Cardiac muscle cell (in vitro differentiated cells and primary cell): ENCODE results near the gene LPCAT3. TPM values are rescaled to one million over a fixed set of nuclear protein-coding genes. Genes with fewer than 3 reads are reported as not detected.
A peak's percentile ranks its signal among the peaks of the same experiment; 100 is the strongest.

Experiments
- DNase-seq, 2 donors: peaks; one replicate each; pipeline versions ENCODE4 v3.0.0 to v3.0.0-alpha.2; 2010 to 2017; ENCODE audit warnings: low read depth in 1 of 2, low spot score in 1 of 2
- H3K27ac ChIP-seq: fragments of 200-600 bp; sonication (generic); 2 replicates; pipeline ENCODE4 v1.5.1; 2016
- H3K27me3 ChIP-seq: fragments of 200-600 bp; sonication (generic); 2 replicates; pipeline ENCODE4 v1.6.0; 2016; ENCODE audit warnings: control low read depth
- H3K36me3 ChIP-seq: fragments of 200-600 bp; sonication (generic); 2 replicates; pipeline ENCODE4 v1.5.1; 2016; ENCODE audit warnings: control low read depth
- H3K4me1 ChIP-seq: fragments of 200-600 bp; sonication (generic); 2 replicates; pipeline ENCODE4 v1.8.1; 2017; ENCODE audit warnings: low read depth, mild to moderate bottlenecking, mixed run types
- H3K4me3 ChIP-seq: fragments of 200-600 bp; sonication (generic); 2 replicates; pipeline ENCODE4 v1.5.1; 2016; ENCODE audit warnings: mild to moderate bottlenecking
- H3K9me3 ChIP-seq: fragments of 200-600 bp; sonication (generic); 2 replicates; pipeline ENCODE4 v1.5.1; 2017; ENCODE audit warnings: low read depth, mild to moderate bottlenecking, control low read depth
- CTCF ChIP-seq: IDR thresholded peaks from 2 replicates; pipeline ENCODE4 v1.5.1; 2012; ENCODE audit warnings: low read depth, mild to moderate bottlenecking, low read length
- polyA plus RNA-seq: library from polyadenylated mRNA; unstranded; fragments of >200 nt; fragmentation: Nextera tagmentation; extraction: Ambion mirVana; gene quantifications from 2 replicates; pipeline ENCODE4 v1.2.1, GENCODE V29; 2016
- total RNA-seq: library from RNA; depleted of rRNA; stranded (reverse); fragments of >200 nt; gene quantifications from 2 replicates; pipeline ENCODE4 v1.2.3, GENCODE V29; 2016

LPCAT3 gene
- total and polyA plus RNA-seq, 2 experiments from 2014 or later = 12.0 to 37.8 TPM

- Histone ChIP-seq H3K9me3 (no peaks in the 10 kb centered on the region), H3K4me1 (peaks cover 8% of the 10 kb centered on the region), H3K4me3 (no peak overlapping the region), H3K27me3 (no peaks in the 10 kb centered on the region), H3K36me3 (peaks cover 16% of the 10 kb centered on the region), H3K27ac (peak overlapping the region; percentile 96)
- no peak for TF ChIP-seq CTCF
- DNase-seq = no peak
Observed at GRCh38 chr12:6936194-6936635, 82.1 kb downstream of the LPCAT3 start.

DNA sequence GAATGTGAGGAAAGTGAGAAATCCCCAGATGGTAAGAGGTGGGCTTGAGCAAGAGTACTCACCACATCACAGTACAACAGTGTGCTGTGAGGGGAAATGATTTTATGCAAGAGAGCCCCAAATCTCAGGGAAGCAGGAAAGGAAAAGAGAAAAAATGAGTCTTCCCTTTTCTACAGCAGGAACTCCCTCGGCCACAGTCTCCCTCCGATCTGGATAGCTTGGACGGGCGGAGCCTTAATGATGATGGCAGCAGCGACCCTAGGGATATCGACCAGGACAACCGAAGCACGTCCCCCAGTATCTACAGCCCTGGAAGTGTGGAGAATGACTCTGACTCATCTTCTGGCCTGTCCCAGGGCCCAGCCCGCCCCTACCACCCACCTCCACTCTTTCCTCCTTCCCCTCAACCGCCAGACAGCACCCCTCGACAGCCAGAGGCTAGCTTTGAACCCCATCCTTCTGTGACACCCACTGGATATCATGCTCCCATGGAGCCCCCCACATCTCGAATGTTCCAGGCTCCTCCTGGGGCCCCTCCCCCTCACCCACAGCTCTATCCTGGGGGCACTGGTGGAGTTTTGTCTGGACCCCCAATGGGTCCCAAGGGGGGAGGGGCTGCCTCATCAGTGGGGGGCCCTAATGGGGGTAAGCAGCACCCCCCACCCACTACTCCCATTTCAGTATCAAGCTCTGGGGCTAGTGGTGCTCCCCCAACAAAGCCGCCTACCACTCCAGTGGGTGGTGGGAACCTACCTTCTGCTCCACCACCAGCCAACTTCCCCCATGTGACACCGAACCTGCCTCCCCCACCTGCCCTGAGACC lies 82.7 kb downstream of the LPCAT3 start:
- Histone ChIP-seq H3K4me3 (no peak overlapping the region), H3K9me3 (no peaks in the 10 kb centered on the region), H3K36me3 (peaks cover 16% of the 10 kb centered on the region), H3K27ac (no peak overlapping the region), H3K4me1 (peaks cover 8% of the 10 kb centered on the region), H3K27me3 (no peaks in the 10 kb centered on the region)
- TF ChIP-seq CTCF = no peak
- DNase-seq = peak in 1 of 2 donors; percentile 51

DNA sequence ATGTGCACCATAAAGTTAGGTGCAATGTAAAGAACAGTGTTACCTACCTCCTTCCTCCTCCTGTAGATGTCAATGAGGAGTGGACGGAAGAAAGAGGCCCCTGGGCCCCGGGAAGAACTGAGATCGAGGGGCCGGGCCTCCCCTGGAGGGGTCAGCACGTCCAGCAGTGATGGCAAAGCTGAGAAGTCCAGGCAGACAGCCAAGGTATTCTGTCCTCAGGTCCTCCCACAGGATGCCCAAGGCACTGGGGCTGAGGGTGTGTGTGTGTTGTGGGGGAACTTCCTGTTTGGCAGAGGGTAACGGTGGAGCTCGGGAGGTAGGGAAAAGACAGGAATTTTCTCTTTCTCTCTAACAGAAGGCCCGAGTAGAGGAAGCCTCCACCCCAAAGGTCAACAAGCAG lies 84.2 kb downstream of the LPCAT3 start:
- Histone ChIP-seq H3K9me3 (no peaks in the 10 kb centered on the region), H3K27ac (peak overlapping the region; percentile 45), H3K36me3 (peaks cover 16% of the 10 kb centered on the region), H3K4me3 (no peak overlapping the region), H3K4me1 (peaks cover 20% of the 10 kb centered on the region), H3K27me3 (no peaks in the 10 kb centered on the region)
- no peak for TF ChIP-seq CTCF
- DNase-seq = peak in 1 of 2 donors; percentile 90

- TF ChIP-seq CTCF = no peak
- Histone ChIP-seq H3K27ac (no peak overlapping the region), H3K27me3 (no peaks in the 10 kb centered on the region), H3K4me1 (peaks cover 12% of the 10 kb centered on the region), H3K36me3 (peaks cover 16% of the 10 kb centered on the region), H3K9me3 (no peaks in the 10 kb centered on the region), H3K4me3 (no peak overlapping the region)
- no peak for DNase-seq
Observed at GRCh38 chr12:6932766-6933165, 85.5 kb downstream of the LPCAT3 start.

DNA sequence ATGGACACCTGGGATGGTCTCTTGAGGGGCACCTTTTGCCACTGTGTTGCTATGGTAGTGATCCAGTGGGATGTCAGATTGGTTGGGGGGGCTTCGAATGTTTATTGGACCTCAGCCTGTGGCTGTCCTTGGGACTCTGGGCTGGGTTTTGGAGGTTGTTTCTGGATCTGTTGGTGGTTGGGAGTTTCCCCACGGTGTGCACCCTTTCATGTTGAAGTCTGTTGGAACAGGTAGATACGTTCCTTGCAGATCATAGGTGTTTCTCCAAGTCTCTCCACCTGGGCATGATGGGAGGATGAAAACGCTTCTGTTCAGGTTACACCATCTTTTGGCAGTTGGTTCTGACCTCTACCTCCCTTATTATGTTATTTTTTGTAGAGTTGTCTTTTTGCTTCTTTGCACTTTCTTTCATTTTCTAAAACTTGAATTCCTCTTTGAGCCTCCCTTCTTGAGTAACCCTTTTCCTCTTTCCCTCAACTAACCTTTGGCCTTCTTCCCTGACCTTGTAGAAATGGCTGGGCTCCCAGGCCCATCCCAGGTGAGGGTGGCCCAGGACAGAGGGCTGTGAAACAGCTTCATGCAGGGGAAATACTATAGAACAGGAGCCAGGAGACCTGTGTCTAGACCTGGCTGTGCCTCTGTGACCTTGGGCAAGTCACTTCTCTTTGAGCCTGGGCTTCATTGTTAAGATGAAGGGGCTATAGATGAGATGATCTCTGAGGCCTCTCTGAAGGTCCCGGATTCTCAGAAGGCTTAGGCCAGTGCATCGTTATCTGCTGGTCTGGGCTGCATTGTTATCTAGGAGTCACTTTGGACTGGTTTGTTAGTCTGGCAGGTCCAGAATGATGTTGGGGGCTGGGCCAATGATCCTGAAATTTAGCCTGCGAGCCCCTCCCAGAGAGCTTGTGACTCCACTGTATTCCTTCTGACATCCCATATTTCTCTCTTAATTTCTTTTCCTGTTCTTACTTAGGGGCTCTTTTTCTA lies 88.5 kb downstream of the LPCAT3 start:
- no peak for DNase-seq
- TF ChIP-seq CTCF = no peak
- Histone ChIP-seq H3K27me3 (no peaks in the 10 kb centered on the region), H3K36me3 (peaks cover 14% of the 10 kb centered on the region), H3K9me3 (no peaks in the 10 kb centered on the region), H3K27ac (peak overlapping the region; percentile 2), H3K4me1 (peaks cover 37% of the 10 kb centered on the region), H3K4me3 (peak overlapping the region; percentile 93)
